Amygdala (tissue), 56 donors: ENCODE results near the gene ACAD8.
"Not testable (repeated sequence)": the region's sequence is repeated elsewhere in the genome, so short reads cannot be mapped to it uniquely, and the experiment has no call there.

Source experiments
- DNase-seq, 56 donors: peaks; one replicate each; lab custom pipeline; 2025; lab: John Stamatoyannopoulos, UW

Gene ACAD8

DNA sequence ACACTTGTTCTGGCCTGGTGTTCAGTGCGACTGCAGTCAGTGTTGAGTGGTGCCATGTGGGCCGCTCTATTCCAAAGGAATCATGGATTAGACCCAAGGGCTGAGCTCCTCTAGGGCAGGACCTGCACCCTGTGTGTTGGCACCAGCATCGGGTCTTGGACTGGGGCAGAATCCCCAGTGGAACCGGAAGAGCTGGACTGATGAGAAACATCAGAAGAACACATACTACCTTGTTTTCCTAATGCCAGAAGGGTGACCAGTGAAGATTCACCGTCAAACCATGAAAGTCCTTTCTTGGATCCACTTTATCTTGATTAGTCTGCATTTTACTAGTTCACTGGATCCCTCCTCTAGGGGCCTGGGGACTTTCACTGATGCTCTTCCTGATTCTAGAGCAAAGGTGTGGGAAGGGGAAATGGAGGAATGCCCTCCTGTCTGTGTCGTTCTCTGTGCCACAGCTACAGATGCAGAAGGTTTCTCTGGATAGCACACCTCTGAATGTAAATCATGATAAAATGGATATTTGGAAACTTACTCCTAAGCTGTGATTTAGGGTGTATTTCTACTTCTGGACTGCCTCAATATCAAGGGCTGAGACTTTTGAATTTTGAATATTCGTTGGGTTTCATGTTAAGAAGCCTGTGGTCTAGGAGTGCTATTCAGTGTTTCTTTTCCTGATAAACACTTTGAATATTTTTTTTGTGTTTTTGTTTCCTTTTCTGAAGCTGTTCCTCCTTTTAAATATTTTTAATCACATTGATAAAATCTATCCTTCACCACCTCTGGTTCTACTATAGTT, 11.8 kb downstream of the ACAD8 start:
- DNase-seq = no peak

DNA sequence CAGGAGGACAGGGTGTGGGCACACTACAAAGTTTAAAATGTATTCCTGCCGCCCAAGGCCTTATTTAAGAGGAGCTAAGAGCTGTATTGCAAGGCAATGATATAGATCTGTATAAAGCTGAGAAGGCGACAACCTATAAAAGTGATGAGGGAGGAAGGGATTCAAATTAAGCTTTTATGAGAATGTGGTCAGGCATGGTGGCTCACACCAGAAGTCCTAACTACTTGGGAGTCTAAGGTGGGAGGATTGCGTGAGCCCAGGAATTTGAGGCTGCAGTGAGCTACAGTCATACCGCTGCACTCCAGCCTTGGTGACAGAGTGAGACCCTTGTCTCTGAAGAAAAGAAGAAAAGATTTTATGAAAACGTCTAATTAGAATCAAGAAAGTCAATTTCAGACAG, 13.1 kb downstream of the ACAD8 start:
- DNase-seq = no peak

DNA sequence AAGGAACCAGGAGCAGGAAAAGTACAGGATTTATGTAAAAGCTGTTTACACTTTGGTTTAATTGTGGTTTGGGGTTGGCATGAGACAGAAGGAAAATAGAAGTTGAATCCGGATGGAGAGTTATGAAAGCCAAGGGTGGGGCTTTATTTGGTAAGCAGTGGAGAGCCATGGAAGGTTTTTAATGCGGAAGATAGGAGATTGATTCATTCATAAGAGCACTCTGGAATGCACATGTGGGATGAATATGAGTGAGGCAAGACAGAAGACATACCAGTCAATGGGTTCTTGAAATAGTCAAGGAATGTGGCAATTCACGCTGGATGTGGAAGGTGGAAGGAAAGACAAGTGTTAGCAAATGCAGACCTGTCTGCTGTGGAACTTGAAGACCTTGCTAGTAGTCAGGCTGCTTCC, 13.5 kb downstream of the ACAD8 start:
- no peak for DNase-seq

DNA sequence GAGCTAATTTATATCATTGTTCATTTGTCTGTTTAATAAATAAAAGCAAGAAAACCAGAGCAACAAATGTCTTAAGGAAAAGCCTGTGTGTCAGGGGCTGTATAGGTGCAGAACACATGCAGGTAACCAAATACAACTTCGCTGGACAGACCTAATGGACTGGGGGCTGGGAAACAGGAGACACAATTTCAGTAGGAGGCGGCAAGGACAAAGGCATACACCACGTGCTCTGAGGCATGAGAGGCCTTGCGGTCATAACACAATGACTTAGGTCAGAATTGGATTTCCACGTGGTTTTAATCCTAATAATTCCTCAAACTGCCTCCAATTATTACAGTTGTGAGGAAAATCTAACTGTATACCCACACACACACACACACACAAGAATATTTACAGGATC, 14.1 kb downstream of the ACAD8 start:
- DNase-seq = no peak

DNA sequence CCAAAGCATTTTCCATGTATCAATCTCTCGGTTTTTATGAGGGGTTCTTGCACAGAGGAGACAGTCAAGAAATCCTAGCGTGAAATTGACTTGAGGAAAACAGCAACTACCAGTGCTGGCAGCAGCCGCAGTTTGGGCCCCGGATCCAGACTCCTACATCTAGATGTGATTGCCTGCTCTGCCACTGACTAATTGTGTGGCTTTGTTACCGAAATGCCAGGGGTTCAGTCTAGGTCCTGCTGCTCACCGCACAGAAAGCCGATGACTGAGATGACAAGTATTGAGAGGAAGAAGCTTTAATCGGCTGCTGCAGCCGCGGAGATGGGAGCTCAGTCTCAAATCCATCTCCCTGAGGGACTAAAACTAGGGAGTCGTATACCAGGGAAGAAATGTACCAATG, 14.6 kb downstream of the ACAD8 start:
- peak in 1 of 56 donors; percentile 15 for DNase-seq

DNA sequence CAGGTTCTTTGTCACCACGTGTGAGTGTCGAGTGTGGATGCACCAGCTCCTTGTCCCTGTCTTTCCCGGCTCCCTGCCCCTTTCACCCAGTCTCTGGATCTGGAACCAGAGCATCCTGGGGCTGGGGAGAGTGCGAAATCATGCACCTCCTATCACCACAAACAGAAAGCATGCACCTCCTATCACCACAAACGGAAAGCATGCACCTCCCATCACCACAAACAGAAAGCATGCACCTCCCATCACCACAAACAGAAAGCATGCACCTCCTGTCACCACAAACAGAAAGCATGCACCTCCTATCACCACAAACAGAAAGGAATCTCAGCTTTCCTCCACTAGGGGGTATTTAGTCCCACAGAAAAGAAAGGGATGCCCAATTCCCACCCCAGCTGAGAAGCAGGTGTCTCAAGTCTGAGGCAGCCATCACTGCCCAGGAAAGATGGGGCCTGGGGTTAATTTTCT, 16.9 kb downstream of the ACAD8 start:
- DNase-seq = no peak

DNA sequence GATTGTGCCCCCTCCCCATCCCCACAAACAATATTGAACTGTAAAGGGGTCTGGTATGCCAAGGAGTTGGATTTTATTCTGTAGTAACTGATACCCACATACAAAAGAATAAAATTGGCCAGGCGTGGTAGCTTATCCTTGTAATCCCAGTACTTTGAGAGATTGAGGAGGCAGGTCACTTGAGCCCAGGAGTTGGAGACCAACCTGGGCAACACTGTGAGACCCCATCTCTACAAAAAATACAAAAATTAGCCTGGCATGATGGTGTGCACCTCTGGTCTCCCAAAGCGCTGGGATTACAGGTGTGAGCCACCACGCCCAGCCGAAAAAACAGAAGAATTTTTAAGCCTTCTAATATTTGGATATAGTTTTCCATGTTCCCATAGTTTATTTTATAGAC, 18.6 kb downstream of the ACAD8 start:
- DNase-seq = no peak

DNA sequence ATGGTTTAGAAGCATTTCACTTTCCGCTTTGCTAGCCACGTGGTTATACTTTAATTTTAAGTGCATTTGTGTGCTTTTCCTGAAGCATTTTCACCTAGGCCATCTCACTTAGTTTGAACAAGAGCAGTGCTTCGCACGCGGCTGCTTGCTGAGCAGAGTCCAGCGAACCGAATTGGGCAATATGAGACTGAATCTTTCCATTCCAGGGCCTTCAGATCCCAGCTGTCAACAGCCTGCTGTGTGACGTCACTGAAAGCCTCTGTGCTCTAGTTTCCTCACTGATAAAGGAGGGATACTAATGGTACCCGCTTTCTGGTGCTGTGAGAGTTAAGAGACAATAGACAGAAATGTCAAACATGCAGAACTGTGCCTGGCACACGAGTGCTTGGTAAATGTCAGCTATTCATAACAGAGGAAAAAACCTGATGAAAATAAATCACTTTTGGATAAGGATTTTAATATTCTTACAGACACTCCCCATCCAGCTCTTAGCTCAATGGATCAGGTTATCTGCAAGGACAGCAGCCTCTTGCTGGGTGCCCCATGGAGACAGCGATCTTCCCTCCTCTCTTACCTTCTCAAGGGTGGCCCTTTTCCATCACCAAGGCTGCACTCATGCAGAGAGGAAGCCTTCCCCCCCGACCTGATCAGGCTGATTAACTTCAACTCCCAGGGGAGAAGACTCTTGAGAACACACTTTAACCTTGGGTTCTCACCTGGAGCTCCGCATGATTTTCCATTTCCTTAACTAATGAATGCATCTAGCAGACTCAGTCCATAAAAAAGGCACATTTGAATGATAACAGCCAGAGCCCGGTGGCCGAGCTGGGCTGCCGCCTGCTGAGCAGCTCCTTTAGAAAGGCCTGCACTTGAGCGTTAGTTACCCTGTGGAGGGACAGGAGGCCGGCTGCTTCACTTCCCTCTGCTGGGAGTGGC, 19.3 kb downstream of the ACAD8 start:
- no peak for DNase-seq

DNA sequence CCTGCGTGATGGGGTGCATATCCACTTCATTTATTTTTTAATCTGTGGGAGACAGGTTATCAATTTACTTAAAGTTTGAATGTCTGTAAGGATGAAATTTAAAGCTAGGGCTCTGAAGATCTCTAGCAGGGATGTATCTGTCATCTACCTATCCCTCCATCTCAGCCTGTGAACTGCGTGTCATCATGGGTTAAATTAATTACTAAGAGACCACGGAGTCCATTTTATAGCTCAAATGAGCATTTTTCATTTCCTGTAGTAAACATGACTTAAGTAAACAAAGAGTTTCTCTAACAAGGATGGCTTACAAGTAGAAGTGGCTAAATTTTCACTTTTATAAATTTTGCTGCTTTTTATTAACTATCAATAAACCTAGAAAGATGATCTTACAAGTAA, 19.9 kb downstream of the ACAD8 start:
- DNase-seq = no peak

DNA sequence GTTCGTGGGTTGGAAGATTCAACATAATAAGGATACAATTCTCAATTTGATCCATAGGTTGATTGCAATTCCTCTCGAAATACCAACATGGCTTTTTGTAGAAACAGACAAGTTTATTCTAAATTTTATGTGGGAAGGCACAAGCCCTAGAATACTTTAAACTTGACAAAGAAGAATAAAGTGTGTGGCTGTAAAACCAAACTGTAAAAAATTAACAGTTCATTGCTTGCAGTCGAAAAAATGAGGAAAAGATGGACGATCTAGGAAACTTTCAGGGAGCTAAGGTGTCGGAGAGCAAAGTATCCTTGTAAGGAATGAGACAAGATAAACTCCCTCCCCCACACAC, 21.8 kb downstream of the ACAD8 start:
- DNase-seq = no peak

DNA sequence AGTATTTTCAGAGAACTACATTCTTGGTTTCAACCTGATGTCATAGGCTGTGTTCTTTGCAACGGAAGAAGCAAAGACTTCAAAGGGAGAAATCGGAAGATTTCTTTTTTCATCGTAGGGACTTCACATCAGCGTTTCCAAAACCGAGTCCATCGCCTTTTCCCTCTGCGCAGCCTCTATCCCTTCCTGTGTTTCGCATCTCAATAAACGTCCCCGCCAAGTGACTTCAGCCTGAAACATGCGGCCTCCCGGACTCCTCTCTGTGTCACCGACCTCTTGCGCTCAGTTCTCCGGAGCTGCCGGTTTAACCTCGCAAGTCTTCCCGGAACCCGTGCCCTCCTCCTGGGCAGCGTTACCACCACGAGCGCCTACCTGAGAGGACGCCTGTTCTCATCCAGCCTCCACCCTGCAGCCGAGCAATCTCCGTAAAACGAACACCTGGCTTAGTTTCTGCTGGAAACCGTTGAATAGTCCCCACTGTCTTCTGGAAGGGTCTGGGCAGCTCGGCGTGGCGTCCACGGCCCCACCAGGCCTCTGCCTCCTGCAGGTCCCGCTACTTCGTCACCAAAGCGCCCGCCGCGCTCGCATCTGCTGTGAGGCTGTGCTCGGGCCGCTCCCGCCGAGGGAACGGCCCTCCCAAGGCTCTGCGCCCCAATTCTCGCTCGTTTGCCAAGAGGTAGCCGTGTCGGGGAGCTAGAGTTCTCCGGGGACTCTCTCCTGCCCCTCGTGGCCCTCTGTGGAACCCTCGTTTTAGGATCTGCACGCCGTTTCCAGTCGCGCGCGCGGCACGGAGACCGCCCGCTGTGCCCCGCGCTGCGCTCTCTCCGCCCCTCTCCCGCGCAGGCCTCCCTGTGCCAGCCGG, 22.4 kb downstream of the ACAD8 start, which contains the start of gene GLB1L3:
Gene GLB1L3 (plus strand): TSS at position 846 of the 862 bp plus-strand sequence. CDS start 362 bp downstream, outside the sequence.
- DNase-seq = peak in 29 of 56 donors; percentile 7 to 65 (median 32)

DNA sequence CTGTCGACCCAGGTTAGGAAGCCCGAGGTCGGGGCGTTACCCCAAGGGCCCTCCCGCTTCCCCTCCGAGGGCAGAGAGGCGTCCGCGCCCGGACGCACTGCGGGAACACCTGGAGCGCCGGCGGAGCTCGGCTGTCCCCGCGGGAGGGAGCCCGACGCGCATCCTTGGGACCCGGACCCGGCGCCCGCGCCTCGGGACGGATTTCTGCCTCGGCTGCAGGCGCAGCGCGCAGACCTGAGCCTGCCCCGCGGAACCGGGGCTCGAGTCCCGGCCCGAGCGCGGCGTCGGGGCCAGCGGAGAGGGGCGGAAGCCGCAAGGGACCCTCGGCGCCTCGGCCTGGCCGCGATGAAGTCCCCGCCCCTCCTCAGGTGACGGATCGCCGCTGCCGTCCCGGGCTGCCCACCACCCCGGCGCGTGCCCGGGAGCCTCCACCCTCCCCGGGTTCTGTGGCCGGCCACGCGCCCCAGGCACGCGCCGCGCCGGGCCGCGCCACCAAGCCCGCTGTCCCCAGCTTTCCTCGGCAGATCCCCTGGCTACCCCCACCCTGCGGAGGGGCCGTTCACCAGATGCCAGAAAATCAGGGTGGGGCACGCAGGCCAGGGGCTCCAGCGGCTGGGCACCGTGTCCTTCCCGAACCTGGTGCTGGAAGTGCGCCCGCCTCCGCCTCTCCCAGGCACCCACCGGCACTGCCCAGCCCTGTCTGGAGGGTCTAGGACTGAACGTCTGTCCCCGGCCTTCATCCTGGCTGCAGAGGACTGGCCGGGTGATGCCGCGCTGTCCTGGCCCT, 23.2 kb downstream of the ACAD8 start:
- DNase-seq = peak in 1 of 56 donors; percentile 10

DNA sequence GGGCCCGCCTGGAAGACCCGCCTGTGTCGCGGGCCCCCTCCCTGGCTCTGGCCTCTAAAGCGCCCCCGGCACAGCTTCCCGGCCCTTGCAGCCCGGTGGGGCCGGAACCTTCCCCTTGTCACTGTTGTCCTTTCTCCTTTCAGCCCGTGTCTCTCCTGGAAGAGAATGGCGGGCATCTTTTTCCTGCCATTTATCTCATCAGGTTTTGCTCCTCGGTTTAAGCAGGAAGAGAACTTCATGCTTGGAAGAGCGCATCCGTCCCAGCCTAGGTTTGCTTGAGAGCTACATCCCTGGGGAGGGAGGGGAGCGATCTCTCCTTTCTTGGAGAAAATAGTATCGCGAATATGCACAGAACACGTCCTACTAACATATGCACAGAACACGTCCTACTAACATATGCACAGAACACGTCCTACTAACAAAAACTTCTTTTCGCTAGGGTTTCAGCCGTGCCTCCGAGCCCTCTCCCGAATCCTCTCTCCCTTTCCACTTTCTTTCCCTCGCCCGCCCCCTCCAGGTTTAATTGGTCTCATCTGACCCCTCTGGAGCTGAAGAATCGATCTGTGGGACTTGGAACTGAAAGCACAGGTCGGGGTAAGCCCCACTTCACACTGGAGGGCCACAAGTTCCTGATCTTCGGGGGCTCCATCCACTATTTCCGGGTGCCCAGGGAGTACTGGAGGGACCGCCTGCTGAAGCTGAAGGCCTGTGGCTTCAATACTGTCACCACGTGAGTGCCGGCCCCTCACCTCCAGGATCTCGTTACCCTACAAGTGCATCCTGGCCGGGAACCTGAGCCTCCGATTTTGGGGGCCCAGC, 24.0 kb downstream of the ACAD8 start:
- no peak for DNase-seq

DNA sequence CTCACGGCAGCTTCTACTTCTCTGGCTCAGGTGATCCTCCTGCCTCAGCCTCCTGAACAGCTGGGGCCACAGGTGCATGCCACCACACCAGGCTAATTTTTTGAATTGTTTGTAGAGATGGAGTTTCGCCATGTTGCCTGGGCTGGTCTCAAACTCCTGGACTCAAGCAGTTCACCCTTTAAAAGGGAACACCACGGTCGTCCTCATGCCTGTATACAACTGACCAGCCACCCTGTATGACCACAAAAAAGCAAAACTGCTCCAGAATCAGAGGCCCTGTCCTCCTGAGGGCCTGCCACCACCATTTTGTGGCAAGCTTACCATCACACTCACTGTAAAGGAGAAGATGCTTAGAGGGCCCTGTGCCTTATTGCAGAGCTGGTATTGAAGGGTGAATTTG, 25.0 kb downstream of the ACAD8 start:
- no peak for DNase-seq

DNA sequence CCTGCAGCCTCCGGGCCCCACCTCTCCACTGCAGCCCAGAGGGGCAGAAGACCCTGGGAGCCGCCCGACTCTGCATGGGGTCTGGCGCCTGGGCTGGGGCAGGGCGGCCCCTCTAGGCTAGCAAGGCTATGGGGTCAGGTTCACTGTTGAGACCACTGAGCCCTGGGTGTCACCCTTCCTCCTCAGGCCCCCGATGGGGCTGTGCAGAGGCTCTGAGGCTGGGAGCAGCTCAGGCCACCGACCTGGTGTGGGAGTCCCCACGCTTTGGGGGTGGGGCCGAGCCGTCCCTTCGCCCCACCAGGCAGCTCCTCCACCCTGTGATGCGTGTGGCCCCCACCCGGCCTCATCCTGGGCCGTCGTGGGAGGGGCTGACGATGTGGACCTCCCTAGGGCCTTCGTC, 28.3 kb downstream of the ACAD8 start:
- DNase-seq = not testable (repeated sequence)

DNA sequence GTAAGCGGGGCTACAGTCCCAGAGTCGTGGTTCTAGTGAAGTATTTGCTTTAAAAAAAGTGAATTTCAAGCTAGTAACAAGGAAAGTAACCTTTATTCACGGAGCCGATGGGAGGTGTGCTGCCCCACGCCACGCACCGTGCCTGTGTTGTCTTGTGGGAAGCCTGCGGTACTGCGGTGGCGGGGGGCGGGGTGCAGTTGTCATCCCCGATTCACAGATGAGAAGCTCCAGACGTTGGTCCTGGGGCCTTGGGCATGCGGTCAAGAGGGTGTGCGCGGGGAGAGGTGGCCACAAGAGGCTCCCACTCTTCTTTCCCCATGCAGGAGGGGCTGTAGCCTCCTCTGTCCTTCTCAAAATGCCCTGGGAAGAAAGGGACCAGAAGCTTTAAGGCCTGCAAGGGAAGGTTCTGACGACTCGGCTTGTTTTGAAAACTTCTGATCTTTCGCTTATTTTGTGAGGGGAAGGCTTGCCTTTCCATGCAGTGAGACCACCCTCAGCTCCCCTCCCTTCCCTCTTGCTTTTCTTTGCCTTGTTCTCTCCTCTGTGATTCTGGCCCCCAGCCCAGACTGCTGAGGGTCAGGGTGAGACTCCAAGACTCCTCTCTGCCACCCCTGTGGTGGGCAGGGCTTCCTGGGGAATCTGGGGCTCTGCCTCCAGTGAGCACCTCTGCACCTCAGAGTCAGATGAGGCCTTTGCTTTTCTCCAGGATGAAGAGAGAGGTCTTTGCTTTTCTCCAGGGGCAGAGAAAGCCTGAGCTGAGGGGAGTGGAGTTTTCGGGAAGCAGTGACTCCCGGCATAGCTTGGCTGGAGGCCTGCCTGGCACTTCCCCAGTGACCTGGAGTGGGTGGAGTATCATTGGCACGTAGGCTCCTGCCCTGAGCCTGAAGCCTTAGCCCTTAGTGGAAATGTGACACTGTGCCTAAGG, 29.0 kb downstream of the ACAD8 start:
- no peak for DNase-seq

DNA sequence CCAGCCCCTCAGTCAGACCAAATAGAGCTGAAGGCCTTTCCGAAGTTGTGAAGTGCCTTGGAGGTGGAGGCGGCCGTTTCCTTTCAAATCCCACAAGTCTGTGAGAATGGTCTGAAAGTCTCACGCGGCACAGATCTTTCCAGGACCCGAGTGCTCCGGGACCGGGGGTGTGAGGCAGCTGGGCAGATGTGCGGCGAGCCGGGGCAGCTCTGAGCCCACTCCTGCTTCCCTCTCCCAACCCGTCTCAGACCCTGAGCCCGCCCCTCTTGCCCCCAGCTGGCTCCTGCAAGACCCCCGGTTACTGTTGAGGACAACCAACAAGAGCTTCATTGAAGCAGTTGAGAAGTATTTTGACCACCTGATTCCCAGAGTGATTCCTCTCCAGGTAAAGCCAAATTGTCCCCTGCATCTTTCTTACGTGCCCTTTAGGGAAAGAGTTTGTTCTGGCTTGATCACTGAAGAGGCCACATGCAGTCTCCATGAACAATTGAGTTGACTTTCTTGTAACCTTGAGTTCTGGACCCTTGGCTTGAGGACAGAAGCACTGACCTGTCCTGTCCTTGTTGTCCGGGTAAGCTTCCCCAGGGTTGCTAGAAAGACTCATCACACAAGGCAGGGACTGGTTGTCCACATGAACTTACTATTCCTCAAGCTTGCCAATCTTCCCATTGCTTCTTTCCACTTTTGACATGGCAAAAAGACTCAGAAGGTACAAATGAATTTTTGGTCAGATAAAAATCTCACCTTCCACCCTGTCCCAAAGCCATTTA, 30.3 kb downstream of the ACAD8 start:
- no peak for DNase-seq
